Stimulated activated CD8-positive, alpha-beta memory T cell treated with anti-CD3 and anti-CD28 coated beads, Interleukin-7, amount 100 ng/mL, for 48 hours (primary cell): ENCODE measurements around the gene GAS2L3.
A peak's percentile ranks its signal among the peaks of the same experiment; 100 is the strongest.

Experiments
- DNase-seq, 2 donors: peaks; one replicate each; pipeline ENCODE4 v3.0.0-alpha.2; 2020; ENCODE audit warnings: low read depth in 1 of 2; ENCODE audit errors: extremely low read depth in 1 of 2

GAS2L3 gene

GRCh38 chr12:100656856-100657255, 83.4 kb downstream of the GAS2L3 start:
- no peak for DNase-seq

- DNase-seq, result no peak
Measured at GRCh38 chr12:100661300-100661951, 87.9 kb downstream of the GAS2L3 start.

GRCh38 chr12:100666588-100666987, 93.1 kb downstream of the GAS2L3 start:
- DNase-seq, result no peak

GRCh38 chr12:100668945-100669536, 95.6 kb downstream of the GAS2L3 start:
- peak; percentile 14 to 22 for DNase-seq

GRCh38 chr12:100669922-100670321, 96.4 kb downstream of the GAS2L3 start:
- DNase-seq, result no peak

- DNase-seq, result no peak
Measured at GRCh38 chr12:100671396-100672074, 98.1 kb downstream of the GAS2L3 start.

GRCh38 chr12:100672075-100672592, 98.7 kb downstream of the GAS2L3 start:
- DNase-seq, result peak; percentile 8 to 29

GRCh38 chr12:100674036-100674888, 100.8 kb downstream of the GAS2L3 start:
- DNase-seq, result no peak
